Endothelial cell of umbilical vein (primary cell): Measurements from ENCODE around the gene KCNJ12. TPM values are rescaled to one million over a fixed set of nuclear protein-coding genes. Genes with fewer than 3 reads are reported as not detected.

ENCODE experiments used
- BruUV-seq: library from RNA; stranded (reverse); fragments of 400-500 nt; replicated peaks from 2 replicates; lab custom pipeline; 2021; lab: Mats Ljungman, UMichigan
- CTCF ChIA-PET: fragments of 300-600, 350-600 bp; sonication (Branson Sonifier 250); formaldehyde crosslinking; loops from one replicate; lab custom pipeline; 2021; ENCODE audit warnings: antibody characterized with exemption, inconsistent platforms; lab: Charles Lee
- POLR2A ChIA-PET: fragments of 300-600, 350-600 bp; sonication (Branson Sonifier 250); formaldehyde crosslinking; loops from one replicate; lab custom pipeline; 2021; ENCODE audit warnings: antibody characterized with exemption, inconsistent platforms; lab: Charles Lee
- DNase-seq: peaks from one replicate; pipeline ENCODE4 v3.0.0-alpha.2; 2011; ENCODE audit warnings: low read depth, low spot score
- FAIRE-seq: peaks from 2 replicates; lab custom pipeline; 2011; peaks lifted over from hg19 to GRCh38; lab: Jason Lieb, UNC
- H2AFZ ChIP-seq: 2 replicates; pipeline ENCODE4 v1.6.0; 2012; ENCODE audit warnings: low read depth, low read length, control low read depth, inconsistent platforms
- H3K27ac ChIP-seq: 2 replicates; pipeline ENCODE4 v1.5.1; 2011; ENCODE audit warnings: low read depth, mild to moderate bottlenecking, control low read depth, low read length, moderate library complexity; ENCODE audit not compliant: insufficient read depth
- H3K27me3 ChIP-seq, 2 experiments: 2 replicates each; pipeline versions ENCODE4 v1.6.0 to v1.6.1; 2011; ENCODE audit warnings: low read length in 2 of 2, mixed read lengths in 1 of 2; ENCODE audit not compliant: control insufficient read depth in 2 of 2, insufficient read depth in 2 of 2
- H3K36me3 ChIP-seq, 2 experiments: 2 replicates in 1 of 2; 3 replicates in 1 of 2; pipeline ENCODE4 v1.5.1; 2011; ENCODE audit warnings: low read length in 2 of 2, mild to moderate bottlenecking in 1 of 2, moderate library complexity in 1 of 2; ENCODE audit not compliant: control insufficient read depth in 2 of 2, insufficient read depth in 2 of 2; ENCODE audit errors: extremely low read depth in 1 of 2
- H3K4me1 ChIP-seq: 3 replicates; pipeline ENCODE4 v1.5.1; 2011; ENCODE audit warnings: mild to moderate bottlenecking, low read length; ENCODE audit not compliant: control insufficient read depth, insufficient read depth; ENCODE audit errors: extremely low read depth
- H3K4me2 ChIP-seq: 2 replicates; pipeline ENCODE4 v1.6.1; 2011; ENCODE audit warnings: low read length, control low read depth, mixed read lengths; ENCODE audit not compliant: insufficient read depth
- H3K4me3 ChIP-seq, 3 experiments: fragments of 200-600 bp in 1 of 3; sonication (generic), shearing (Covaris generic) in 1 of 3; replicated peaks in 1 of 3; 2 replicates each; pipeline ENCODE4 v1.5.1; 2011 to 2016; ENCODE audit warnings: control low read depth in 3 of 3, low read length in 3 of 3, mild to moderate bottlenecking in 2 of 3, inconsistent platforms in 1 of 3, low read depth in 1 of 3, moderate library complexity in 1 of 3; ENCODE audit not compliant: insufficient read depth in 1 of 3
- H3K79me2 ChIP-seq: 2 replicates; pipeline ENCODE4 v1.6.0; 2012; ENCODE audit warnings: low read length, inconsistent platforms; ENCODE audit not compliant: control insufficient read depth, insufficient read depth
- H3K9ac ChIP-seq: replicated peaks from 2 replicates; pipeline ENCODE3; 2011; ENCODE audit warnings: low read length, control low read depth; ENCODE audit not compliant: insufficient read depth; ENCODE audit errors: extremely low read depth
- H3K9me1 ChIP-seq: replicated peaks from 3 replicates; pipeline ENCODE4 v1.6.0; 2011; ENCODE audit warnings: mild to moderate bottlenecking, low read length; ENCODE audit not compliant: control insufficient read depth, insufficient read depth; ENCODE audit errors: extremely low read depth
- H3K9me3 ChIP-seq: replicated peaks from 2 replicates; pipeline ENCODE4 v1.5.1; 2012; ENCODE audit warnings: low read length, inconsistent platforms; ENCODE audit not compliant: control insufficient read depth, insufficient read depth
- H4K20me1 ChIP-seq: replicated peaks from 2 replicates; pipeline ENCODE3; 2011; ENCODE audit warnings: mild to moderate bottlenecking, low read length; ENCODE audit not compliant: control insufficient read depth, insufficient read depth; ENCODE audit errors: extremely low read depth
- EZH2 ChIP-seq: IDR thresholded peaks from 2 replicates; pipeline ENCODE4 v1.6.1; 2012; ENCODE audit warnings: borderline replicate concordance, low read depth, mild to moderate bottlenecking, moderate library complexity, low read length, inconsistent platforms; ENCODE audit not compliant: severe bottlenecking
- FOS ChIP-seq: IDR thresholded peaks from 2 replicates; pipeline ENCODE4 v1.6.1; 2011; ENCODE audit warnings: mild to moderate bottlenecking, low read length, moderate library complexity, borderline replicate concordance; ENCODE audit not compliant: insufficient read depth
- GATA2 ChIP-seq: IDR thresholded peaks from 2 replicates; pipeline ENCODE4 v1.7.0; 2011; ENCODE audit warnings: low read depth, mild to moderate bottlenecking, moderate library complexity, mixed read lengths, low read length; ENCODE audit not compliant: insufficient read length, insufficient read depth
- JUN ChIP-seq: IDR thresholded peaks from 2 replicates; pipeline ENCODE4 v1.6.1; 2011; ENCODE audit warnings: borderline replicate concordance, low read depth; ENCODE audit not compliant: insufficient read length, insufficient read depth
- MYC ChIP-seq: IDR thresholded peaks from one replicate; pipeline ENCODE4 v1.6.1; 2011; ENCODE audit warnings: mild to moderate bottlenecking, low read depth, low read length
- POLR2A ChIP-seq: IDR thresholded peaks from 2 replicates; pipeline ENCODE4 v1.6.1; 2012; ENCODE audit warnings: low read depth, mild to moderate bottlenecking, control low read depth, low read length
- POLR2AphosphoS5 ChIP-seq: IDR thresholded peaks from 2 replicates; pipeline ENCODE4 v1.6.1; 2012; ENCODE audit warnings: low read depth, mild to moderate bottlenecking, control low read depth, low read length, moderate library complexity; ENCODE audit not compliant: insufficient read depth
- dilution Hi-C: fragments of 300-500 bp; cut with MboI; formaldehyde crosslinking; loops from one replicate; pipeline ENCODE4 v1.15.0; 2019; ENCODE audit warnings: low sequenced_read_pairs; ENCODE audit not compliant: extremely low pct_ligation_motif_present
- intact Hi-C: fragments of 100-400 bp; cut with micrococcal nuclease; formaldehyde crosslinking; loops from one replicate; pipeline ENCODE4 v1.10.0; 2022
- polyA plus RNA-seq, 4 experiments: library from polyadenylated mRNA; depleted of rRNA in 3 of 4; stranded (reverse) in 3 of 4; unstranded in 1 of 4; fragments of >200 nt; gene quantifications; 2 replicates each; pipeline versions ENCODE4 v1.2.1 to v1.2.3, GENCODE V29; 2011 to 2012; ENCODE audit warnings: missing spikeins in 1 of 4
- total RNA-seq: library from RNA; stranded (reverse); gene quantifications from 2 replicates; pipeline ENCODE4 v1.2.3, GENCODE V29; 2021
- TF ChIP-seq, protein P1 (sequence below): IDR thresholded peaks from 2 replicates; pipeline ENCODE4 v1.6.1; 2011; ENCODE audit not compliant: insufficient read depth, insufficient read length
- TF ChIP-seq, protein P2 (sequence below), 2 donors: IDR thresholded peaks; 1 replicate in 1 of 2; 2 replicates in 1 of 2; pipeline ENCODE4 v1.5.1; 2011; ENCODE audit warnings: low read length in 2 of 2, mild to moderate bottlenecking in 2 of 2, moderate library complexity in 2 of 2, control low read depth in 1 of 2, inconsistent platforms in 1 of 2, low read depth in 1 of 2; ENCODE audit not compliant: insufficient read depth in 1 of 2; ENCODE audit errors: extremely low read depth in 1 of 2

Gene KCNJ12
- total and polyA plus RNA-seq, 2 donors (not counting 3 experiments of a cell fraction or from before 2014, with no cell fraction given) = 0.19 to 0.44 TPM

DNA sequence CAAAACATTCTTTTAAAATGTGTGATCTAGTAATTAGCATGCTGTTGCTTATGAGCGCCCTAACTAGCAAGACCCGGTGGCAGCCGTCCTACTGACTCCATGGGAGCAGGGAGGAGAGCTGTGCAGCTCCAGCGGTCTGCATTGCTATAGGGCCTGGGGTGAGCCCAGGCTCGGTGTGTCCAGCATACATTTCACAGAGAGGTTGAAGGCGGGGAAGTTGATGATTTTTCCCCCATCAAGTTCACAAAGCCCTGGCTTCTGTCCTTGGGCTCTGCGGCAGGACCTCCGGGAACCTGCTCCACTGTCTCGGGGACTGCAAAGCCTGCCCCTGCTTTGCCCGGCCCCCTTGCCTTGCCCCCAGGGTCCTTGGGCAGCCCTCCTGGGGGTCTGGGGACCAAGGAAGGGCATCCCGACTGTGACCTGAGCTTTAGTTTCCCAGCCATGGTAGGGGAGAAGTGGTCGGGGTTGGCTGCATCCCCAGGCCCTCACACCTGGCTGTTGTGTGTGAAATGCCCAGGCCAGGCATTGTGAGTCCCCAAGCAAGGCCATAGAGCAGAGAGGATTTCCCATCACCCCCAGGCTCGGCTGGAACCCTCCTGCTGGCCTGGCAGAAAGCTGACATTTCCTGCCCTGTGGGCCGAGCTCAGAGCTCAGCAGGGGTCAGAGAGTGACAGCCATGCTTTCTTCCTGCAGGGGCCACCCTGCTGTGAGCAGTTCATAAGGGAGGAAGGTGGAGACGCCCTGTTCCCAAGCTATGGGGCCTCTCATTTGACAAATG lies 24.8 kb downstream of the KCNJ12 start:
- H3K36me3 ChIP-seq = no peaks in the 10 kb centered on the region
- intact Hi-C loops (no loop called here), dilution Hi-C loops (no loop called here)
- no TSS peak for BruUV-seq
- no peaks in the 10 kb centered on the region for H3K9me3 ChIP-seq
- peaks cover 3% of the 10 kb centered on the region for H3K4me1 ChIP-seq
- POLR2A ChIA-PET = no interaction called here
- no peaks in the 10 kb centered on the region for H4K20me1 ChIP-seq
- no peak overlapping the region for H2AFZ ChIP-seq
- no peak overlapping the region for H3K9ac ChIP-seq
- H3K27ac ChIP-seq = no peak overlapping the region
- H3K79me2 ChIP-seq = no peaks in the 10 kb centered on the region
- TF ChIP-seq GATA2 (no peak), MYC (no peak), POLR2AphosphoS5 (no peak), FOS (no peak), POLR2A (no peak), JUN (no peak), EZH2 (no peak)
- TF ChIP-seq, protein P1, sequence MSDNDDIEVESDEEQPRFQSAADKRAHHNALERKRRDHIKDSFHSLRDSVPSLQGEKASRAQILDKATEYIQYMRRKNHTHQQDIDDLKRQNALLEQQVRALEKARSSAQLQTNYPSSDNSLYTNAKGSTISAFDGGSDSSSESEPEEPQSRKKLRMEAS = no peak
- TF ChIP-seq, protein P2, sequence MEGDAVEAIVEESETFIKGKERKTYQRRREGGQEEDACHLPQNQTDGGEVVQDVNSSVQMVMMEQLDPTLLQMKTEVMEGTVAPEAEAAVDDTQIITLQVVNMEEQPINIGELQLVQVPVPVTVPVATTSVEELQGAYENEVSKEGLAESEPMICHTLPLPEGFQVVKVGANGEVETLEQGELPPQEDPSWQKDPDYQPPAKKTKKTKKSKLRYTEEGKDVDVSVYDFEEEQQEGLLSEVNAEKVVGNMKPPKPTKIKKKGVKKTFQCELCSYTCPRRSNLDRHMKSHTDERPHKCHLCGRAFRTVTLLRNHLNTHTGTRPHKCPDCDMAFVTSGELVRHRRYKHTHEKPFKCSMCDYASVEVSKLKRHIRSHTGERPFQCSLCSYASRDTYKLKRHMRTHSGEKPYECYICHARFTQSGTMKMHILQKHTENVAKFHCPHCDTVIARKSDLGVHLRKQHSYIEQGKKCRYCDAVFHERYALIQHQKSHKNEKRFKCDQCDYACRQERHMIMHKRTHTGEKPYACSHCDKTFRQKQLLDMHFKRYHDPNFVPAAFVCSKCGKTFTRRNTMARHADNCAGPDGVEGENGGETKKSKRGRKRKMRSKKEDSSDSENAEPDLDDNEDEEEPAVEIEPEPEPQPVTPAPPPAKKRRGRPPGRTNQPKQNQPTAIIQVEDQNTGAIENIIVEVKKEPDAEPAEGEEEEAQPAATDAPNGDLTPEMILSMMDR (IDR thresholded peaks at IDR 0.05; ENCODE audit: extremely low read depth in 1 of 2, insufficient read depth in 1 of 2, low read depth in 1 of 2, low read length in 2 of 2) = no peak
- CTCF ChIA-PET = no interaction called here
- no peak overlapping the region for H3K4me3 ChIP-seq
- DNase-seq (no peak), FAIRE-seq (no peak)
- H3K4me2 ChIP-seq = no peak overlapping the region
- no peaks in the 10 kb centered on the region for H3K9me1 ChIP-seq
- H3K27me3 ChIP-seq = no peaks in the 10 kb centered on the region
